Thyroid gland (tissue), 4 donors: Measurements from ENCODE around the gene HEPACAM. TPM values are rescaled to one million over a fixed set of nuclear protein-coding genes. Genes with fewer than 3 reads are reported as not detected.

Experiments
- DNase-seq, 2 donors: peaks; one replicate each; pipeline ENCODE4 v3.0.0-alpha.2; 2019
- H3K27ac ChIP-seq, 3 donors: fragments of 200-600 bp; sonication (generic); 1 replicate in 2 of 3; 2 replicates in 1 of 3; pipeline ENCODE4 v1.5.1; 2016 to 2019; ENCODE audit warnings: mild to moderate bottlenecking in 1 of 3, moderate library complexity in 1 of 3
- H3K27me3 ChIP-seq: fragments of 200-600 bp; sonication (generic); one replicate; pipeline ENCODE4 v1.5.1; 2019
- H3K36me3 ChIP-seq, 2 donors: fragments of 200-600 bp; sonication (generic); one replicate each; pipeline ENCODE4 v1.5.1; 2016 to 2019
- H3K4me1 ChIP-seq, 2 donors: fragments of 200-600 bp; sonication (generic); one replicate each; pipeline ENCODE4 v1.5.1; 2017 to 2019
- H3K4me3 ChIP-seq, 3 donors: fragments of 200-600 bp; sonication (generic); replicated peaks in 1 of 3; 1 replicate in 2 of 3; 2 replicates in 1 of 3; pipeline ENCODE4 v1.5.1; 2016; ENCODE audit warnings: mild to moderate bottlenecking in 1 of 3
- H3K9me3 ChIP-seq: fragments of 200-600 bp; sonication (generic); one replicate; pipeline ENCODE4 v1.5.1; 2017
- CTCF ChIP-seq, 6 experiments: fragments of 200-600 bp in 3 of 6; fragments of 450-650 bp in 3 of 6; sonication (generic) in 3 of 6; IDR thresholded peaks; one replicate each; pipeline ENCODE4 v1.5.1; 2016 to 2019; ENCODE audit warnings: antibody characterized with exemption in 6 of 6, mild to moderate bottlenecking in 2 of 6, inconsistent platforms in 1 of 6, moderate library complexity in 1 of 6
- POLR2A ChIP-seq, 2 donors: fragments of 450-650 bp; IDR thresholded peaks; one replicate each; pipeline ENCODE4 v1.6.1; 2017; ENCODE audit warnings: antibody characterized with exemption in 2 of 2, mild to moderate bottlenecking in 2 of 2, moderate library complexity in 1 of 2
- WGBS, 2 donors: methylation state at CpG; one replicate each; pipeline ENCODE4 v1.1.5; 2017; 5-methylcytosine and 5-hydroxymethylcytosine counted together
- intact Hi-C: fragments of 100-400 bp; cut with DNase I; formaldehyde crosslinking; loops from one replicate; pipeline ENCODE4 v1.15.1; 2023
- total RNA-seq, 4 donors: library from RNA; depleted of rRNA; stranded (reverse); fragments of >200 nt; gene quantifications; one replicate each; pipeline ENCODE4 v1.2.3, GENCODE V29; 2016

HEPACAM gene
- total RNA-seq, 4 donors from 2014 or later = 0.27 to 1.1 (median 0.45) TPM; not detected in 1

- TF ChIP-seq CTCF (IDR thresholded peaks at IDR 0.05) = no peak
- no peak for TF ChIP-seq POLR2A (IDR thresholded peaks at IDR 0.05)
- WGBS, 2 donors = 86 to 88% methylated on average over 15 to 16 of the region's 16 CpGs
- Histone ChIP-seq H3K9me3 (no peaks in the 10 kb centered on the region), H3K4me1 (peaks cover 6 to 26% of the 10 kb centered on the region in 2 donors), H3K36me3 (no peaks in the 10 kb centered on the region), H3K27ac (peak overlapping the region in 1 of 3 donors; percentile 12), H3K27me3 (no peaks in the 10 kb centered on the region), H3K4me3 (no peak overlapping the region)
- intact Hi-C loops = no loop called here
- DNase-seq = no peak
Observed at GRCh38 chr11:124879493-124880289, 56.2 kb downstream of the HEPACAM start.

- WGBS, 2 donors = 92 to 95% methylated on average over 11 of the region's 11 CpGs
- H3K4me3 ChIP-seq = no peak overlapping the region
- no peaks in the 10 kb centered on the region for H3K36me3 ChIP-seq
- H3K27ac ChIP-seq = no peak overlapping the region
- H3K4me1 ChIP-seq = peaks cover 6 to 26% of the 10 kb centered on the region in 2 donors
- DNase-seq = no peak
- intact Hi-C loops = no loop called here
- H3K9me3 ChIP-seq = no peaks in the 10 kb centered on the region
- TF ChIP-seq POLR2A (IDR thresholded peaks at IDR 0.05) = no peak
- no peak for TF ChIP-seq CTCF (IDR thresholded peaks at IDR 0.05)
- H3K27me3 ChIP-seq = no peaks in the 10 kb centered on the region
Observed at GRCh38 chr11:124878759-124879492, 56.9 kb downstream of the HEPACAM start.

GRCh38 chr11:124877910-124878758, 57.7 kb downstream of the HEPACAM start:
- no peak for DNase-seq
- TF ChIP-seq POLR2A (IDR thresholded peaks at IDR 0.05) (no peak), CTCF (IDR thresholded peaks at IDR 0.05) (no peak)
- no peak overlapping the region for H3K27ac ChIP-seq
- intact Hi-C loops = no loop called here
- no peaks in the 10 kb centered on the region for H3K9me3 ChIP-seq
- peaks cover 6 to 26% of the 10 kb centered on the region in 2 donors for H3K4me1 ChIP-seq
- H3K36me3 ChIP-seq = no peaks in the 10 kb centered on the region
- no peaks in the 10 kb centered on the region for H3K27me3 ChIP-seq
- H3K4me3 ChIP-seq = no peak overlapping the region
- WGBS, 2 donors = 73 to 75% methylated on average over 17 of the region's 17 CpGs

GRCh38 chr11:124877631-124877909, 58.3 kb downstream of the HEPACAM start:
- Histone ChIP-seq H3K27me3 (no peaks in the 10 kb centered on the region), H3K4me1 (peaks cover 6 to 23% of the 10 kb centered on the region in 2 donors), H3K4me3 (no peak overlapping the region), H3K36me3 (no peaks in the 10 kb centered on the region), H3K27ac (peak overlapping the region in 2 of 3 donors; percentile 66 to 87), H3K9me3 (no peaks in the 10 kb centered on the region)
- no peak for DNase-seq
- intact Hi-C loops = no loop called here
- WGBS, 2 donors = 47 to 54% methylated on average over 10 of the region's 10 CpGs
- TF ChIP-seq POLR2A (IDR thresholded peaks at IDR 0.05) (no peak), CTCF (IDR thresholded peaks at IDR 0.05) (no peak)
